GM12878 (cell line): ENCODE measurements around the gene LRRTM3. TPM values are rescaled to one million over a fixed set of nuclear protein-coding genes. Genes with fewer than 3 reads are reported as not detected.

Experiments used
- ATAC-seq: fragments of 200-7000 bp; cut with Tn5 transposase; 3 replicates; pipeline ENCODE4 v1.9.1; 2020; ENCODE audit warnings: mild to moderate bottlenecking, moderate library complexity
- BruUV-seq: library from RNA; stranded (reverse); fragments of 400-500 nt; replicated peaks from 2 replicates; lab custom pipeline; 2021; lab: Mats Ljungman, UMichigan
- CTCF ChIA-PET: fragments of 300-600 bp; sonication (Branson Sonifier 250); formaldehyde crosslinking; extraction: SDS; loops from one replicate; lab custom pipeline; 2021; ENCODE audit warnings: inconsistent platforms; lab: Yijun Ruan, JAX
- POLR2A ChIA-PET: fragments of 350-600 bp; formaldehyde crosslinking; extraction: SDS; loops from one replicate; lab custom pipeline; 2021; ENCODE audit warnings: inconsistent platforms; lab: Charles Lee
- RAD21 ChIA-PET: fragments of 300-600 bp; sonication (Branson Sonifier 250); formaldehyde crosslinking; loops from one replicate; lab custom pipeline; 2023; ENCODE audit warnings: antibody characterized with exemption; ENCODE audit not compliant: unreplicated experiment; lab: Charles Lee
- SMC1A ChIA-PET: fragments of 300-600 bp; sonication (Branson Sonifier 250); formaldehyde crosslinking; loops from one replicate; lab custom pipeline; 2023; ENCODE audit not compliant: unreplicated experiment, uncharacterized antibody; lab: Charles Lee
- DNase-seq: peaks from one replicate; pipeline ENCODE4 v3.0.0-alpha.2; 2011; ENCODE audit warnings: low read depth, low spot score
- FAIRE-seq: peaks from 3 replicates; lab custom pipeline; 2011; peaks lifted over from hg19 to GRCh38; lab: Jason Lieb, UNC
- H2AFZ ChIP-seq: 2 replicates; pipeline ENCODE4 v1.6.0; 2011; ENCODE audit warnings: low read depth, low read length, control low read depth; ENCODE audit not compliant: control insufficient read depth
- H3K27ac ChIP-seq: 2 replicates; pipeline ENCODE4 v1.5.1; 2011; ENCODE audit warnings: control low read depth; ENCODE audit not compliant: control insufficient read depth, insufficient read depth
- H3K27me3 ChIP-seq, 2 experiments: replicated peaks in 1 of 2; 2 replicates each; pipeline versions ENCODE4 v1.6.0 to v1.6.1; 2011; ENCODE audit warnings: low read length in 1 of 2; ENCODE audit not compliant: control insufficient read depth in 2 of 2, insufficient read depth in 2 of 2
- H3K36me3 ChIP-seq, 2 experiments: 2 replicates each; pipeline ENCODE4 v1.5.1; 2011; ENCODE audit warnings: low read length in 1 of 2; ENCODE audit not compliant: control insufficient read depth in 2 of 2, insufficient read depth in 2 of 2
- H3K4me1 ChIP-seq: 2 replicates; pipeline ENCODE4 v1.6.1; 2011; ENCODE audit warnings: mild to moderate bottlenecking, low read length, moderate library complexity, mixed read lengths; ENCODE audit not compliant: control insufficient read depth, insufficient read depth
- H3K4me2 ChIP-seq: 2 replicates; pipeline ENCODE4 v1.6.0; 2011; ENCODE audit warnings: control low read depth; ENCODE audit not compliant: control insufficient read depth, insufficient read depth
- H3K4me3 ChIP-seq: fragments of 200-600 bp; sonication (generic); 2 replicates; pipeline ENCODE4 v1.5.1; 2016
- H3K79me2 ChIP-seq: 2 replicates; pipeline ENCODE4 v1.6.0; 2011; ENCODE audit warnings: low read length; ENCODE audit not compliant: control insufficient read depth, insufficient read depth
- H3K9ac ChIP-seq: 2 replicates; pipeline ENCODE4 v1.8.0; 2011; ENCODE audit warnings: low read length, control low read depth, mixed read lengths; ENCODE audit not compliant: control insufficient read depth, insufficient read depth
- H3K9me3 ChIP-seq: replicated peaks from 3 replicates; pipeline ENCODE4 v1.5.1; 2011; ENCODE audit warnings: mild to moderate bottlenecking, low read length; ENCODE audit not compliant: control insufficient read depth, insufficient read depth
- H4K20me1 ChIP-seq: 2 replicates; pipeline ENCODE4 v1.6.0; 2011; ENCODE audit not compliant: control insufficient read depth, insufficient read depth
- BHLHE40 ChIP-seq, 2 experiments: fragments of 450-650 bp in 1 of 2; IDR thresholded peaks; 2 replicates each; pipeline ENCODE4 v1.6.1; 2011 to 2017; ENCODE audit warnings: low read depth in 2 of 2, borderline replicate concordance in 1 of 2, improper control_type of control experiment in 1 of 2, low read length in 1 of 2, mild to moderate bottlenecking in 1 of 2
- CBX5 ChIP-seq: sonication (generic); IDR thresholded peaks from 2 replicates; pipeline ENCODE4 v1.6.1; 2016; ENCODE audit warnings: low read depth, moderate library complexity, mild to moderate bottlenecking, inconsistent platforms
- CHD4 ChIP-seq: fragments of 200-600 bp; sonication (generic); IDR thresholded peaks from 2 replicates; pipeline ENCODE4 v1.6.1; 2016; ENCODE audit warnings: mild to moderate bottlenecking
- DPF2 ChIP-seq: fragments of 450-650 bp; IDR thresholded peaks from 2 replicates; pipeline ENCODE4 v1.6.1; 2017; ENCODE audit warnings: mild to moderate bottlenecking
- LARP7 ChIP-seq: fragments of 450-650 bp; IDR thresholded peaks from 2 replicates; pipeline ENCODE4 v1.6.1; 2017; ENCODE audit warnings: mild to moderate bottlenecking
- MYC ChIP-seq: IDR thresholded peaks from 2 replicates; pipeline ENCODE4 v1.6.1; 2011; ENCODE audit warnings: mild to moderate bottlenecking, low read length, moderate library complexity, inconsistent platforms; ENCODE audit not compliant: insufficient read depth, insufficient replicate concordance, insufficient read length, severe bottlenecking
- NRF1 ChIP-seq: conservative IDR thresholded peaks from 2 replicates; pipeline ENCODE4 v1.6.1; 2011; ENCODE audit warnings: mild to moderate bottlenecking, low read depth, low read length, improper control_type of control experiment
- POLR2A ChIP-seq: IDR thresholded peaks from 2 replicates; pipeline ENCODE4 v1.6.1; 2011; ENCODE audit warnings: low read depth, mild to moderate bottlenecking, low read length
- POLR2AphosphoS2 ChIP-seq: IDR thresholded peaks from 2 replicates; pipeline ENCODE4 v1.6.1; 2011; ENCODE audit warnings: low read depth, mild to moderate bottlenecking, low read length, improper control_type of control experiment, moderate library complexity
- SMARCA5 ChIP-seq: fragments of 450-650 bp; IDR thresholded peaks from 2 replicates; pipeline ENCODE4 v1.6.1; 2017; ENCODE audit warnings: mild to moderate bottlenecking
- STAT1 ChIP-seq: fragments of 450-650 bp; conservative IDR thresholded peaks from 2 replicates; pipeline ENCODE4 v1.6.1; 2014; ENCODE audit warnings: antibody characterized with exemption, mild to moderate bottlenecking
- TARDBP ChIP-seq: IDR thresholded peaks from 2 replicates; pipeline ENCODE4 v1.6.1; 2016; ENCODE audit warnings: borderline replicate concordance
- ZBED1 ChIP-seq: IDR thresholded peaks from 2 replicates; pipeline ENCODE4 v1.6.1; 2016; ENCODE audit warnings: borderline replicate concordance
- WGBS: methylation state at CpG from one replicate; pipeline ENCODE4 v1.1.6; 2016; ENCODE audit warnings: low lambda C conversion rate; ENCODE audit not compliant: insufficient replicate concordance, insufficient coverage; ENCODE audit errors: missing lambda C conversion rate; 5-methylcytosine and 5-hydroxymethylcytosine counted together
- in situ Hi-C: fragments of 300-500 bp; cut with MboI; formaldehyde crosslinking; loops from 9 replicates; pipeline ENCODE4 v1.14.3; 2018; ENCODE audit warnings: mixed read lengths
- intact Hi-C: fragments of 100-400 bp; cut with micrococcal nuclease; formaldehyde crosslinking; loops from one replicate; pipeline ENCODE4 v1.14.2; 2022; ENCODE audit not compliant: unreplicated experiment
- polyA plus RNA-seq, 11 experiments: library from polyadenylated mRNA; depleted of rRNA in 4 of 11; unstranded in 6 of 11; stranded (reverse) in 5 of 11; fragments of >200 nt; fragmentation: Nextera tagmentation in 4 of 11; fragmentation: Illumina TruSeq in 1 of 11; extraction: Ambion mirVana in 4 of 11; extraction: Trizol in 1 of 11; gene quantifications; 1 replicate in 1 of 11; 2 replicates in 10 of 11; pipeline versions ENCODE4 v1.2.1 to v1.2.3, GENCODE V29; 2011 to 2016; ENCODE audit warnings: inconsistent platforms in 2 of 11, missing spikeins in 2 of 11, low read depth in 1 of 11
- total RNA-seq, 4 experiments: library from RNA; depleted of rRNA in 3 of 4; stranded (reverse); fragments of >200 nt in 3 of 4; fragmentation: Illumina TruSeq in 1 of 4; extraction: Trizol in 1 of 4; gene quantifications; 2 replicates each; pipeline versions ENCODE4 v1.2.1 to v1.2.3, GENCODE V29; 2013 to 2021
- TF ChIP-seq, protein P1 (sequence below): fragments of 450-650 bp; IDR thresholded peaks from 2 replicates; pipeline ENCODE4 v1.6.1; 2017; ENCODE audit warnings: low read depth, mild to moderate bottlenecking, moderate library complexity
- TF ChIP-seq, protein P2 (sequence below): IDR thresholded peaks from 2 replicates; pipeline ENCODE4 v1.6.1; 2012; ENCODE audit warnings: low read depth, low read length, improper control_type of control experiment

The LRRTM3 gene
- total and polyA plus RNA-seq, 10 of the 15 experiments (the other 5 are each of a cell fraction or from before 2014, with no cell fraction given): not detected

DNA sequence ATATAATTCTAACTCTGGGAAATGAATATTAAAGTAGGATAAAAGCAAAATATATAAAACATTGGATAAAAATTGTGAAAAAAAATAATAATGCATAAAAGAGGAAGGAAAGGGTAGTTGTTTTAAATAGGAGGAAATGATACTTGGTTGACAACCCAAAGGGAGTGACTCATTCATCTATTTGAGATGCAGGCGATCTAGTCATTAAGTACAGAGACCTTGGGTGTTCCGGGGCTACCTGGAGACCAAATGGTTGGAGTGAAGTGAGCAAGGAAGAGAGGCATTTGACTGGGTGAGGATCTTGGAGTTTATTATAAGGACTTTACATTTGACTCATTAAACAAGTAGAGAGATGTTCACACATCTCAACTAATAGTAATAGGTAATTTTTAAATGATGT, 111.0 kb downstream of the LRRTM3 start:
- ATAC-seq (peak; percentile 55), FAIRE-seq (no peak), DNase-seq (no peak)
- Histone ChIP-seq H4K20me1 (no peaks in the 10 kb centered on the region), H3K27me3 (no peaks in the 10 kb centered on the region), H2AFZ (no peak overlapping the region), H3K4me1 (no peaks in the 10 kb centered on the region), H3K9me3 (no peaks in the 10 kb centered on the region), H3K4me3 (no peak overlapping the region), H3K36me3 (no peaks in the 10 kb centered on the region), H3K27ac (no peak overlapping the region), H3K79me2 (no peaks in the 10 kb centered on the region), H3K4me2 (no peak overlapping the region), H3K9ac (no peak overlapping the region)
- ChIA-PET CTCF (no interaction called here), SMC1A (interaction anchor here (0.6 kb wide), 1 partner anchor 24 kb away, joined by 3 read pairs; no protein-coding TSS in a partner anchor), POLR2A (no interaction called here), RAD21 (no interaction called here)
- in situ Hi-C loops: no loop called here
- intact Hi-C loops: no loop called here
- no TSS peak for BruUV-seq
- 2% methylated on average over 2 of the region's 2 CpGs for WGBS
- TF ChIP-seq POLR2AphosphoS2 (no peak), LARP7 (no peak), ZBED1 (no peak), CHD4 (no peak), DPF2 (no peak), POLR2A (no peak), BHLHE40 (IDR thresholded peaks at IDR 0.05; ENCODE audit: borderline replicate concordance in 1 of 2, low read depth in 2 of 2, low read length in 1 of 2) (no peak), MYC (no peak), STAT1 (no peak), CBX5 (no peak), TARDBP (no peak), NRF1 (no peak), SMARCA5 (no peak)
- TF ChIP-seq, protein P1, sequence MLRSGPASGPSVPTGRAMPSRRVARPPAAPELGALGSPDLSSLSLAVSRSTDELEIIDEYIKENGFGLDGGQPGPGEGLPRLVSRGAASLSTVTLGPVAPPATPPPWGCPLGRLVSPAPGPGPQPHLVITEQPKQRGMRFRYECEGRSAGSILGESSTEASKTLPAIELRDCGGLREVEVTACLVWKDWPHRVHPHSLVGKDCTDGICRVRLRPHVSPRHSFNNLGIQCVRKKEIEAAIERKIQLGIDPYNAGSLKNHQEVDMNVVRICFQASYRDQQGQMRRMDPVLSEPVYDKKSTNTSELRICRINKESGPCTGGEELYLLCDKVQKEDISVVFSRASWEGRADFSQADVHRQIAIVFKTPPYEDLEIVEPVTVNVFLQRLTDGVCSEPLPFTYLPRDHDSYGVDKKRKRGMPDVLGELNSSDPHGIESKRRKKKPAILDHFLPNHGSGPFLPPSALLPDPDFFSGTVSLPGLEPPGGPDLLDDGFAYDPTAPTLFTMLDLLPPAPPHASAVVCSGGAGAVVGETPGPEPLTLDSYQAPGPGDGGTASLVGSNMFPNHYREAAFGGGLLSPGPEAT: no peak
- TF ChIP-seq, protein P2, sequence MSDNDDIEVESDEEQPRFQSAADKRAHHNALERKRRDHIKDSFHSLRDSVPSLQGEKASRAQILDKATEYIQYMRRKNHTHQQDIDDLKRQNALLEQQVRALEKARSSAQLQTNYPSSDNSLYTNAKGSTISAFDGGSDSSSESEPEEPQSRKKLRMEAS: no peak
